ENCODE data around the gene TMEM214.

GRCh38 chr2:27018142-27018541 lies 14.6 kb upstream of the TMEM214 start:
- TF ChIP-seq, protein P1, sequence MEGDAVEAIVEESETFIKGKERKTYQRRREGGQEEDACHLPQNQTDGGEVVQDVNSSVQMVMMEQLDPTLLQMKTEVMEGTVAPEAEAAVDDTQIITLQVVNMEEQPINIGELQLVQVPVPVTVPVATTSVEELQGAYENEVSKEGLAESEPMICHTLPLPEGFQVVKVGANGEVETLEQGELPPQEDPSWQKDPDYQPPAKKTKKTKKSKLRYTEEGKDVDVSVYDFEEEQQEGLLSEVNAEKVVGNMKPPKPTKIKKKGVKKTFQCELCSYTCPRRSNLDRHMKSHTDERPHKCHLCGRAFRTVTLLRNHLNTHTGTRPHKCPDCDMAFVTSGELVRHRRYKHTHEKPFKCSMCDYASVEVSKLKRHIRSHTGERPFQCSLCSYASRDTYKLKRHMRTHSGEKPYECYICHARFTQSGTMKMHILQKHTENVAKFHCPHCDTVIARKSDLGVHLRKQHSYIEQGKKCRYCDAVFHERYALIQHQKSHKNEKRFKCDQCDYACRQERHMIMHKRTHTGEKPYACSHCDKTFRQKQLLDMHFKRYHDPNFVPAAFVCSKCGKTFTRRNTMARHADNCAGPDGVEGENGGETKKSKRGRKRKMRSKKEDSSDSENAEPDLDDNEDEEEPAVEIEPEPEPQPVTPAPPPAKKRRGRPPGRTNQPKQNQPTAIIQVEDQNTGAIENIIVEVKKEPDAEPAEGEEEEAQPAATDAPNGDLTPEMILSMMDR (IDR thresholded peaks at IDR 0.05; ENCODE audit: control extremely low read depth in 1 of 3, insufficient read depth in 1 of 3, low read depth in 1 of 3, low read length in 3 of 3): no peak
- no peak for TF ChIP-seq GTF2F1 (IDR thresholded peaks at IDR 0.05; ENCODE audit: borderline replicate concordance, low read depth, low read length)
- TF ChIP-seq, protein P2, sequence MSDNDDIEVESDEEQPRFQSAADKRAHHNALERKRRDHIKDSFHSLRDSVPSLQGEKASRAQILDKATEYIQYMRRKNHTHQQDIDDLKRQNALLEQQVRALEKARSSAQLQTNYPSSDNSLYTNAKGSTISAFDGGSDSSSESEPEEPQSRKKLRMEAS (IDR thresholded peaks at IDR 0.05): no peak
- no peak for TF ChIP-seq ATF2 (IDR thresholded peaks at IDR 0.05; ENCODE audit: low read length)
- TF ChIP-seq CREB1 (IDR thresholded peaks at IDR 0.05): no peak
- TF ChIP-seq NRF1 (IDR thresholded peaks at IDR 0.05; ENCODE audit: low read depth, low read length): no peak
- TF ChIP-seq POLR2A (IDR thresholded peaks at IDR 0.05; ENCODE audit: control extremely low read depth in 1 of 2, low read depth in 2 of 2, low read length in 2 of 2): no peak
- TF ChIP-seq USF2 (IDR thresholded peaks at IDR 0.05; ENCODE audit: low read length): no peak
- no peak for TF ChIP-seq POLR2AphosphoS5 (IDR thresholded peaks at IDR 0.05; ENCODE audit: low read depth, low read length)
- TF ChIP-seq EZH2 (IDR thresholded peaks at IDR 0.05; ENCODE audit: low read depth, low read length, severe bottlenecking): no peak

Data from H1 (cell line).